NB4 (cell line): ENCODE data around the gene MBL2.

Experiments
- MAX ChIP-seq: IDR thresholded peaks from 2 replicates; pipeline ENCODE4 v1.6.1; 2011; ENCODE audit warnings: low read depth, low read length
- MYC ChIP-seq: IDR thresholded peaks from 2 replicates; pipeline ENCODE4 v1.6.1; 2011; ENCODE audit warnings: low read depth, low read length
- POLR2A ChIP-seq: IDR thresholded peaks from 2 replicates; pipeline ENCODE4 v1.6.1; 2011; ENCODE audit warnings: mild to moderate bottlenecking; ENCODE audit not compliant: insufficient read length; ENCODE audit errors: extremely low read depth
- TF ChIP-seq, protein P1 (sequence below): IDR thresholded peaks from one replicate; pipeline ENCODE4 v1.5.1; 2012; ENCODE audit warnings: low read depth, low read length

- TF ChIP-seq, protein P1, sequence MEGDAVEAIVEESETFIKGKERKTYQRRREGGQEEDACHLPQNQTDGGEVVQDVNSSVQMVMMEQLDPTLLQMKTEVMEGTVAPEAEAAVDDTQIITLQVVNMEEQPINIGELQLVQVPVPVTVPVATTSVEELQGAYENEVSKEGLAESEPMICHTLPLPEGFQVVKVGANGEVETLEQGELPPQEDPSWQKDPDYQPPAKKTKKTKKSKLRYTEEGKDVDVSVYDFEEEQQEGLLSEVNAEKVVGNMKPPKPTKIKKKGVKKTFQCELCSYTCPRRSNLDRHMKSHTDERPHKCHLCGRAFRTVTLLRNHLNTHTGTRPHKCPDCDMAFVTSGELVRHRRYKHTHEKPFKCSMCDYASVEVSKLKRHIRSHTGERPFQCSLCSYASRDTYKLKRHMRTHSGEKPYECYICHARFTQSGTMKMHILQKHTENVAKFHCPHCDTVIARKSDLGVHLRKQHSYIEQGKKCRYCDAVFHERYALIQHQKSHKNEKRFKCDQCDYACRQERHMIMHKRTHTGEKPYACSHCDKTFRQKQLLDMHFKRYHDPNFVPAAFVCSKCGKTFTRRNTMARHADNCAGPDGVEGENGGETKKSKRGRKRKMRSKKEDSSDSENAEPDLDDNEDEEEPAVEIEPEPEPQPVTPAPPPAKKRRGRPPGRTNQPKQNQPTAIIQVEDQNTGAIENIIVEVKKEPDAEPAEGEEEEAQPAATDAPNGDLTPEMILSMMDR, result peak; percentile 97
- TF ChIP-seq POLR2A (no peak), MAX (0 out of 2 replicates have a peak, but pooled peaks have one; percentile 5), MYC (no peak)
These were observed 7.2 kb upstream of the MBL2 start for GRCh38 chr10:52779541-52780390.
